ENCODE results near the gene OR10G7. TPM values are rescaled to one million over a fixed set of nuclear protein-coding genes. Genes with fewer than 3 reads are reported as not detected.

Gene OR10G7
- total and polyA plus RNA-seq, 12 donors = not detected

DNA sequence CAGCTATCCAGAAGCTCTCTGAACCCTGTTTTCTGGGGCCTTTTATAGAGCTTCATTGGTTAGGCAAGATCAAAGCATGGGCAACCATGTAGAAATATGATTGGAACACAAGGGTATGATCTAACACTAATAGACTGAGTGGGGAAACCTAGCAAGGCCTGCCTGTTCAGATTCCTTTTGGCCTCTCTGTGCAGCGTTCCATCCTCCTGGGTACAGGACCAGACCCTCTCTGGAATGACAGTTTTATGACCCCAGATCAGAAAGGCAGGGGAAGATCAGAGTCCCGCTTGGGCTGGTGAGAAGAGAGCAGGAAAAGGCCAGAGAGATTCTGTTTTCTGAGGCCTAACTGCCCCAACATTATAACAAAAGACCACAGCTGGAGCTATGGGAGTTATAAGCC lies 37.5 kb upstream of the OR10G7 start:
- H3K4me3 ChIP-seq = no peak overlapping the region

DNA sequence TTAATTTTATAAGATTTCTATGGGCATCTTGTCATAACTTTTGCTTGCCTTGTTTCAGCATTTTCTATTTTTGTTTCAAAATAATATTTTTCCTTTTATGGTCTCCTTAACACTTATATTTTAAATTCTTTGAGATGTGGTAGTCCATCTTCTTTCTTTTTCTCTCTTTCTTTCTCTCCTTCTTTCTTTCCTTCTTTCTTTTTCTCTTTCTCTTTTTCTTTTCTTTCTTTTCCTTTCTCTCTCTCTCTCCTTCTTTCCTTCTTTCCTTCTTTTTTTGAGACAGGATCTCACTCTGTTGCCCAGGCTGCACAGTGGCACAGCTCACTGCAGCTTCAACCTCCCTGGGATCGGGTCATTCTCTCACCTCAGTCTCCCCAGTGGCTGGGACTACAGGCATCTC lies 36.1 kb upstream of the OR10G7 start:
- 73 to 94% (median 89%) methylated on average over 1 of the region's 1 CpG for WGBS, 4 donors
- TF ChIP-seq, protein P1, sequence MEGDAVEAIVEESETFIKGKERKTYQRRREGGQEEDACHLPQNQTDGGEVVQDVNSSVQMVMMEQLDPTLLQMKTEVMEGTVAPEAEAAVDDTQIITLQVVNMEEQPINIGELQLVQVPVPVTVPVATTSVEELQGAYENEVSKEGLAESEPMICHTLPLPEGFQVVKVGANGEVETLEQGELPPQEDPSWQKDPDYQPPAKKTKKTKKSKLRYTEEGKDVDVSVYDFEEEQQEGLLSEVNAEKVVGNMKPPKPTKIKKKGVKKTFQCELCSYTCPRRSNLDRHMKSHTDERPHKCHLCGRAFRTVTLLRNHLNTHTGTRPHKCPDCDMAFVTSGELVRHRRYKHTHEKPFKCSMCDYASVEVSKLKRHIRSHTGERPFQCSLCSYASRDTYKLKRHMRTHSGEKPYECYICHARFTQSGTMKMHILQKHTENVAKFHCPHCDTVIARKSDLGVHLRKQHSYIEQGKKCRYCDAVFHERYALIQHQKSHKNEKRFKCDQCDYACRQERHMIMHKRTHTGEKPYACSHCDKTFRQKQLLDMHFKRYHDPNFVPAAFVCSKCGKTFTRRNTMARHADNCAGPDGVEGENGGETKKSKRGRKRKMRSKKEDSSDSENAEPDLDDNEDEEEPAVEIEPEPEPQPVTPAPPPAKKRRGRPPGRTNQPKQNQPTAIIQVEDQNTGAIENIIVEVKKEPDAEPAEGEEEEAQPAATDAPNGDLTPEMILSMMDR (IDR thresholded peaks at IDR 0.05) = no peak
- TF ChIP-seq POLR2A (IDR thresholded peaks at IDR 0.05) = no peak

More for the DNA sequence above, 37.5 kb upstream of the OR10G7 start:
- H3K4me1 ChIP-seq (replicated peaks in 1 of 2) = peaks cover 0 to 3% of the 10 kb centered on the region in 2 donors
- 73 to 93% (median 88%) methylated on average over 2 of the region's 2 CpGs for WGBS, 4 donors
- no peak overlapping the region for H3K27ac ChIP-seq
- no peak for DNase-seq
- H3K36me3 ChIP-seq (replicated peaks in 1 of 2) = no peaks in the 10 kb centered on the region
- peaks cover 4% of the 10 kb centered on the region for H3K27me3 ChIP-seq
- intact Hi-C loops (cut with DNase I) = loop anchor here in 1 of 2 donors (10.0 kb wide), 1 partner anchor 116 kb away; no protein-coding TSS in a partner anchor
- H3K9me3 ChIP-seq (replicated peaks in 1 of 3) = no peaks in the 10 kb centered on the region
- TF ChIP-seq, protein P1 (IDR thresholded peaks at IDR 0.05) = no peak
- no peak for TF ChIP-seq POLR2A (IDR thresholded peaks at IDR 0.05)

DNA sequence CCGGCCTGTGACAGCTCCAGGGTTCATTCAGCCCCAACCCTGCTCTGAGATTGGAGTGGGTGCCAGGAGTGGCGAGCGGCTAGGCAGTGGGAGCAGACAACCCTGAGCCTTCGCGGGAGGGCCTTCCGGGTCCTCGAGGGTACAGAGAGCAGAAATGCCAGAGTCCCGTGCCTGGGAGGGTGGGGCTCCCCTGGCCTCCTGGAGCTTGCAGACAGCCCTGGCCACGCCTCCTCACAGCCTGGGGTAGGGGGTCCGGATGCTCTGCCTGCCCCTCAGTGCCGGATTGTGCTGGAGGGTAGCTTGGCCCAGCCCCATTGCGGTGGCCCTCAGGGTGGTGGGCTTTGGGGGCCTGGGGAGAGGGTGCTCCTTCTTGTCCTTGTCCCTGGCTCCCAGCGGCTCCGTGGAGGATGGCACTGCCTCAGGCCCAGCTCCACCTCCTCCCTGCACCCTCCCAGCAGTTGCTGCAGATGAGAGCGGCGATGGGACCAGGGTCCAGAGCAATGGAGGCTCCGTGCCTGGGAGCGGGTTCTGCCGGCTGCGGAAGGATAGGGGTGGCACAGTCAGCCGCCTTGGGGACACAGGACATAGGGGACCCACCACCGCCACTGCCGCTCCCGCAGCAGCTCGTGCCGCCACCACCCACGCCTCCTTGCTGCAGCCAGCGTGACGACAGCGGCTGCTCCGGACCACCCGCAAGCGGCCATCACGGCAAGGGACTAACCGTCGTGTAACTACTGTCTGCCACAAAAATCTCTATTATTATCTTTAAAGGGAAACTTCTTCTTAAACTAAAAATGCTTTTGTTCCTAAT lies 34.9 kb upstream of the OR10G7 start:
- DNase-seq = peak in 3 of 7 donors; percentile 21 to 61 (median 25)
- TF ChIP-seq POLR2A (IDR thresholded peaks at IDR 0.05) = no peak
- TF ChIP-seq, protein P1 (IDR thresholded peaks at IDR 0.05) = peak in 1 of 6 experiments; percentile 13
- intact Hi-C loops (cut with DNase I) = loop anchor here in 1 of 2 donors (10.0 kb wide), 1 partner anchor 119 kb away; no protein-coding TSS in a partner anchor
- Histone ChIP-seq H3K27ac (peak overlapping the region in 1 of 5 donors; percentile 46), H3K27me3 (peaks cover 4% of the 10 kb centered on the region), H3K36me3 (replicated peaks in 1 of 2) (no peaks in the 10 kb centered on the region), H3K4me1 (replicated peaks in 1 of 2) (peaks cover 0 to 3% of the 10 kb centered on the region in 2 donors), H3K4me3 (peak overlapping the region in 1 of 4 donors; percentile 48), H3K9me3 (replicated peaks in 1 of 3) (no peaks in the 10 kb centered on the region)
- WGBS, 4 donors = 6 to 13% (median 11%) methylated on average over 13 to 36 of the region's 36 CpGs

More for the DNA sequence above, 36.1 kb upstream of the OR10G7 start:
- no peak for DNase-seq
- Histone ChIP-seq H3K27ac (no peak overlapping the region), H3K9me3 (replicated peaks in 1 of 3) (no peaks in the 10 kb centered on the region), H3K4me3 (no peak overlapping the region), H3K36me3 (replicated peaks in 1 of 2) (no peaks in the 10 kb centered on the region), H3K27me3 (peaks cover 4% of the 10 kb centered on the region), H3K4me1 (replicated peaks in 1 of 2) (peaks cover 0 to 3% of the 10 kb centered on the region in 2 donors)
- intact Hi-C loops (cut with DNase I) = loop anchor here in 1 of 2 donors (10.0 kb wide), 1 partner anchor 118 kb away; no protein-coding TSS in a partner anchor

DNA sequence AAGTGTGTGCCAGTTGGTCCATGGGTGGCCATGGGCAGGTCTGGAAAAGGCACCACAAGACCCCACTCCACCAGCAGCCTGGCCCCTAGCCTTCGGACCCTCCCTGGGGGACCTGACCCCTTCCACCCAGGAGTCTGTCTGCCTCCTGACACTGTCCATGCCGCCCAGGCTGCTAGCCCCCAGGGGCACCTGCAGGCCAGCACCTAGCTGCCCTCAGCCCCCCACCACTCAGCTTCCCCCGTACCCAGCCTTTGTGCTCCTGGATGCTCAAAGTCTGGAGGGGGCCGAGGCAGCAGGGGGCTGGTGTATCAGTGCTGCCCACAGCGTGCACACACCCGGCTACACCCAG lies 34.3 kb upstream of the OR10G7 start:
- 72 to 100% (median 78%) methylated on average over 3 to 6 of the region's 6 CpGs for WGBS, 4 donors
- no peak for DNase-seq
- Histone ChIP-seq H3K4me3 (no peak overlapping the region), H3K9me3 (replicated peaks in 1 of 3) (no peaks in the 10 kb centered on the region), H3K27me3 (peaks cover 4% of the 10 kb centered on the region), H3K36me3 (replicated peaks in 1 of 2) (no peaks in the 10 kb centered on the region), H3K27ac (no peak overlapping the region), H3K4me1 (replicated peaks in 1 of 2) (peaks cover 0 to 3% of the 10 kb centered on the region in 2 donors)
- TF ChIP-seq, protein P1 (IDR thresholded peaks at IDR 0.05) = no peak
- no peak for TF ChIP-seq POLR2A (IDR thresholded peaks at IDR 0.05)
- intact Hi-C loops (cut with DNase I) = loop anchor here in 1 of 2 donors (10.0 kb wide), 1 partner anchor 119 kb away; no protein-coding TSS in a partner anchor
